Measurements from ENCODE around the gene PEG3.

DNA sequence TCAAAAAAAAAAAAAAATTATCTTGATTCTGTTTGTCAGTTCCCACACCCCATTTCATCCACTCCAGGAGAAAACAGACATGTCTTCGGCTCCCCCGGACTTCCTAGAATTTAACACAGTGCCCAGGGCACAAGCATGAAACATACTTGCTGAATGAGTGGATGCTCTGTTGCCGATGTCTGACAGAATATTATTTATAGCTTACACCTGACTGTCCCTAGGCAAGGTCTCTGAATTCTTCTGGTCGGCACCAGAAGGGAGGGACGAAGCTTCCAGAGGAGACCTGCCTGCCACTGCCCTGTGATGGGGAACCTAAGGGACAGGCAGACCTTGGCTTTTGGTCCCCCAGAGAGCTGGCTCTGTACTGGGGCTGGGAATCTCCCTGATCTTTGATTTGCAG lies 43.9 kb upstream of the PEG3 start:
- TF ChIP-seq, protein P1, sequence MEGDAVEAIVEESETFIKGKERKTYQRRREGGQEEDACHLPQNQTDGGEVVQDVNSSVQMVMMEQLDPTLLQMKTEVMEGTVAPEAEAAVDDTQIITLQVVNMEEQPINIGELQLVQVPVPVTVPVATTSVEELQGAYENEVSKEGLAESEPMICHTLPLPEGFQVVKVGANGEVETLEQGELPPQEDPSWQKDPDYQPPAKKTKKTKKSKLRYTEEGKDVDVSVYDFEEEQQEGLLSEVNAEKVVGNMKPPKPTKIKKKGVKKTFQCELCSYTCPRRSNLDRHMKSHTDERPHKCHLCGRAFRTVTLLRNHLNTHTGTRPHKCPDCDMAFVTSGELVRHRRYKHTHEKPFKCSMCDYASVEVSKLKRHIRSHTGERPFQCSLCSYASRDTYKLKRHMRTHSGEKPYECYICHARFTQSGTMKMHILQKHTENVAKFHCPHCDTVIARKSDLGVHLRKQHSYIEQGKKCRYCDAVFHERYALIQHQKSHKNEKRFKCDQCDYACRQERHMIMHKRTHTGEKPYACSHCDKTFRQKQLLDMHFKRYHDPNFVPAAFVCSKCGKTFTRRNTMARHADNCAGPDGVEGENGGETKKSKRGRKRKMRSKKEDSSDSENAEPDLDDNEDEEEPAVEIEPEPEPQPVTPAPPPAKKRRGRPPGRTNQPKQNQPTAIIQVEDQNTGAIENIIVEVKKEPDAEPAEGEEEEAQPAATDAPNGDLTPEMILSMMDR (conservative IDR thresholded peaks at IDR 0.05; ENCODE audit: low read depth, low read length), result no peak
- no peak for TF ChIP-seq EZH2phosphoT487 (IDR thresholded peaks at IDR 0.05; ENCODE audit: borderline replicate concordance, low read length)

Measured in PC-3 (cell line).